ENCODE results near the gene RIPOR2. TPM values are rescaled to one million over a fixed set of nuclear protein-coding genes. Genes with fewer than 3 reads are reported as not detected.

Gene RIPOR2
- total and polyA plus RNA-seq, 2 donors (not counting 3 experiments of a cell fraction or from before 2014, with no cell fraction given): 0.10 TPM; not detected in 1

DNA sequence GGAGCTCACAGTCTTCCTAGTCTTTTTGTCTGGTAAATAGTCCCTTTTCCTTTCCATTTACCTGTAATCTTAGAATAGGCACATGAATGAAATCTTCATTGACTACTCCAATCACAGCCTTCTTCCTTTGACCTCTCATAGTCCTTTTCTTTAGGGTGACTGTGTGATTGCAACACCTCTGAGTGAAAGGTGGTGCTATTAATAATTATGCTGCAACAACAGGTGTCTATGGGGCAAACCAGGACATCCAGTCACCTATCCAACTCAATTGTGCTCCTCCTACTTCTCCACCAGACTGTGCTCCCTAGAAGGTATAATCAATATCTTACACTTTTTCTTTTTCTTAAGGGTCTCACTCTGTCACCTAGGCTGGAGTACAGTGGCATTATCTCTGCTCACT lies 29.4 kb downstream of the RIPOR2 start:
- BruUV-seq (replicated peaks): no TSS peak
- H3K4me2 ChIP-seq (ENCODE audit: insufficient read depth, low read length): no peak overlapping the region
- POLR2A ChIA-PET: no interaction called here
- FAIRE-seq (no peak), DNase-seq (ENCODE audit: low read depth, low spot score) (no peak)
- H4K20me1 ChIP-seq (replicated peaks; ENCODE audit: control insufficient read depth, extremely low read depth, insufficient read depth, low read length): no peaks in the 10 kb centered on the region
- intact Hi-C loops (cut with micrococcal nuclease) (no loop called here), dilution Hi-C loops (cut with MboI; ENCODE audit: extremely low pct_ligation_motif_present, low sequenced_read_pairs) (no loop called here)
- H3K9me3 ChIP-seq (replicated peaks; ENCODE audit: control insufficient read depth, insufficient read depth, low read length): no peaks in the 10 kb centered on the region
- no peaks in the 10 kb centered on the region for H3K9me1 ChIP-seq (replicated peaks; ENCODE audit: control insufficient read depth, extremely low read depth, insufficient read depth, low read length)
- CTCF ChIA-PET: no interaction called here
- no peak overlapping the region for H3K27ac ChIP-seq (ENCODE audit: insufficient read depth, low read depth, low read length)
- peaks cover 28 to 38% of the 10 kb centered on the region in 2 experiments for H3K27me3 ChIP-seq (ENCODE audit: control insufficient read depth in 2 of 2, insufficient read depth in 2 of 2, low read length in 2 of 2)
- no peaks in the 10 kb centered on the region for H3K79me2 ChIP-seq (ENCODE audit: control insufficient read depth, insufficient read depth, low read length)
- no peak overlapping the region for H3K9ac ChIP-seq (replicated peaks; ENCODE audit: extremely low read depth, insufficient read depth, low read length)
- no peak overlapping the region for H2AFZ ChIP-seq (ENCODE audit: low read depth, low read length)
- no peaks in the 10 kb centered on the region for H3K36me3 ChIP-seq (ENCODE audit: control insufficient read depth in 2 of 2, extremely low read depth in 1 of 2, insufficient read depth in 2 of 2, low read length in 2 of 2)
- peaks cover 3% of the 10 kb centered on the region for H3K4me1 ChIP-seq (ENCODE audit: control insufficient read depth, extremely low read depth, insufficient read depth, low read length)
- no peak overlapping the region for H3K4me3 ChIP-seq (replicated peaks in 1 of 3; ENCODE audit: insufficient read depth in 1 of 3, low read depth in 1 of 3, low read length in 3 of 3)
- TF ChIP-seq JUN (IDR thresholded peaks at IDR 0.05; ENCODE audit: borderline replicate concordance, insufficient read depth, insufficient read length, low read depth): no peak
- TF ChIP-seq POLR2AphosphoS5 (IDR thresholded peaks at IDR 0.05; ENCODE audit: insufficient read depth, low read depth, low read length): no peak
- no peak for TF ChIP-seq MYC (IDR thresholded peaks at IDR 0.05; ENCODE audit: low read depth, low read length)
- TF ChIP-seq GATA2 (IDR thresholded peaks at IDR 0.05; ENCODE audit: insufficient read depth, insufficient read length, low read depth, low read length): no peak
- TF ChIP-seq, protein P1, sequence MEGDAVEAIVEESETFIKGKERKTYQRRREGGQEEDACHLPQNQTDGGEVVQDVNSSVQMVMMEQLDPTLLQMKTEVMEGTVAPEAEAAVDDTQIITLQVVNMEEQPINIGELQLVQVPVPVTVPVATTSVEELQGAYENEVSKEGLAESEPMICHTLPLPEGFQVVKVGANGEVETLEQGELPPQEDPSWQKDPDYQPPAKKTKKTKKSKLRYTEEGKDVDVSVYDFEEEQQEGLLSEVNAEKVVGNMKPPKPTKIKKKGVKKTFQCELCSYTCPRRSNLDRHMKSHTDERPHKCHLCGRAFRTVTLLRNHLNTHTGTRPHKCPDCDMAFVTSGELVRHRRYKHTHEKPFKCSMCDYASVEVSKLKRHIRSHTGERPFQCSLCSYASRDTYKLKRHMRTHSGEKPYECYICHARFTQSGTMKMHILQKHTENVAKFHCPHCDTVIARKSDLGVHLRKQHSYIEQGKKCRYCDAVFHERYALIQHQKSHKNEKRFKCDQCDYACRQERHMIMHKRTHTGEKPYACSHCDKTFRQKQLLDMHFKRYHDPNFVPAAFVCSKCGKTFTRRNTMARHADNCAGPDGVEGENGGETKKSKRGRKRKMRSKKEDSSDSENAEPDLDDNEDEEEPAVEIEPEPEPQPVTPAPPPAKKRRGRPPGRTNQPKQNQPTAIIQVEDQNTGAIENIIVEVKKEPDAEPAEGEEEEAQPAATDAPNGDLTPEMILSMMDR (IDR thresholded peaks at IDR 0.05; ENCODE audit: extremely low read depth in 1 of 2, insufficient read depth in 1 of 2, low read depth in 1 of 2, low read length in 2 of 2): no peak

DNA sequence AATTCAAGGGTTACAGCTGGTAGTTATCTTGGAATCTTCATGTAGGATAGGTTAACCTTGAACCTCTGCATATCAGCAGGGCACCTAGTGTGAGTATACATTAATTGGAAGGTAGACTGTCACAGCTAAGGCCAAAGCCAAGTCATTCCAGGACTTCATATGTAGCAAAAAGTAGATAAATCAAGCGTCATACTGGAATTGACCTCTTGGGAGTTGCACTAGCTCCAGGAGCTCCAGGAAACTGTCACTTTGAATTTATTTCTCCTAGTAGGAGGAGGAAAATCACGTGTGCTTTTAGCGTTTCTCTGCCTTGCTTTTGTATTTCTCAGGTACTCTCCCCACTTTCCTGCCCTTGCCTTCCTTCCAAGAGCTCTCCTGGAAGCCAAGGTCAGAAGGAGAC lies 30.3 kb downstream of the RIPOR2 start:
- no peak overlapping the region for H3K4me3 ChIP-seq (replicated peaks in 1 of 3; ENCODE audit: insufficient read depth in 1 of 3, low read depth in 1 of 3, low read length in 3 of 3)
- dilution Hi-C loops (cut with MboI; ENCODE audit: extremely low pct_ligation_motif_present, low sequenced_read_pairs) (no loop called here), intact Hi-C loops (cut with micrococcal nuclease) (no loop called here)
- no peak for DNase-seq (ENCODE audit: low read depth, low spot score)
- H3K9me3 ChIP-seq (replicated peaks; ENCODE audit: control insufficient read depth, insufficient read depth, low read length): no peaks in the 10 kb centered on the region
- no peaks in the 10 kb centered on the region for H3K79me2 ChIP-seq (ENCODE audit: control insufficient read depth, insufficient read depth, low read length)
- H3K27me3 ChIP-seq (ENCODE audit: control insufficient read depth in 2 of 2, insufficient read depth in 2 of 2, low read length in 2 of 2): peaks cover 24 to 31% of the 10 kb centered on the region in 2 experiments
- ChIA-PET CTCF (interaction anchor here (0.9 kb wide), 1 partner anchor 165 kb away, joined by 3 read pairs; no protein-coding TSS in a partner anchor), POLR2A (no interaction called here)
- H3K27ac ChIP-seq (ENCODE audit: insufficient read depth, low read depth, low read length): no peak overlapping the region
- peaks cover 1% of the 10 kb centered on the region for H3K4me1 ChIP-seq (ENCODE audit: control insufficient read depth, extremely low read depth, insufficient read depth, low read length)
- no peak overlapping the region for H2AFZ ChIP-seq (ENCODE audit: low read depth, low read length)
- H3K4me2 ChIP-seq (ENCODE audit: insufficient read depth, low read length): no peak overlapping the region
- BruUV-seq (replicated peaks): no TSS peak
- H4K20me1 ChIP-seq (replicated peaks; ENCODE audit: control insufficient read depth, extremely low read depth, insufficient read depth, low read length): no peaks in the 10 kb centered on the region
- FAIRE-seq: no peak
- H3K9me1 ChIP-seq (replicated peaks; ENCODE audit: control insufficient read depth, extremely low read depth, insufficient read depth, low read length): no peaks in the 10 kb centered on the region
- H3K36me3 ChIP-seq (ENCODE audit: control insufficient read depth in 2 of 2, extremely low read depth in 1 of 2, insufficient read depth in 2 of 2, low read length in 2 of 2): no peaks in the 10 kb centered on the region
- H3K9ac ChIP-seq (replicated peaks; ENCODE audit: extremely low read depth, insufficient read depth, low read length): no peak overlapping the region
- no peak for TF ChIP-seq POLR2AphosphoS5 (IDR thresholded peaks at IDR 0.05; ENCODE audit: insufficient read depth, low read depth, low read length)
- TF ChIP-seq MYC (IDR thresholded peaks at IDR 0.05; ENCODE audit: low read depth, low read length): no peak
- no peak for TF ChIP-seq JUN (IDR thresholded peaks at IDR 0.05; ENCODE audit: borderline replicate concordance, insufficient read depth, insufficient read length, low read depth)
- no peak for TF ChIP-seq GATA2 (IDR thresholded peaks at IDR 0.05; ENCODE audit: insufficient read depth, insufficient read length, low read depth, low read length)
- no peak for TF ChIP-seq FOS (IDR thresholded peaks at IDR 0.05; ENCODE audit: borderline replicate concordance, insufficient read depth, low read length)
- TF ChIP-seq, protein P2, sequence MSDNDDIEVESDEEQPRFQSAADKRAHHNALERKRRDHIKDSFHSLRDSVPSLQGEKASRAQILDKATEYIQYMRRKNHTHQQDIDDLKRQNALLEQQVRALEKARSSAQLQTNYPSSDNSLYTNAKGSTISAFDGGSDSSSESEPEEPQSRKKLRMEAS (IDR thresholded peaks at IDR 0.05; ENCODE audit: insufficient read depth, insufficient read length): no peak
- TF ChIP-seq POLR2A (IDR thresholded peaks at IDR 0.05; ENCODE audit: low read depth, low read length): no peak
- TF ChIP-seq, protein P1 (IDR thresholded peaks at IDR 0.05; ENCODE audit: extremely low read depth in 1 of 2, insufficient read depth in 1 of 2, low read depth in 1 of 2, low read length in 2 of 2): no peak
- TF ChIP-seq EZH2 (IDR thresholded peaks at IDR 0.05; ENCODE audit: borderline replicate concordance, low read depth, low read length, severe bottlenecking): no peak

Data from endothelial cell of umbilical vein (primary cell).